Activated CD4-positive, CD25-positive, alpha-beta regulatory T cell treated with anti-CD3 and anti-CD28 coated beads, Interleukin-2, amount 50 U/mL, for 24 hours (primary cell): ENCODE data around the gene P2RY8.
"Not testable (repeated sequence)": the region's sequence is repeated elsewhere in the genome, so short reads cannot be mapped to it uniquely, and the experiment has no call there.

Source experiments
- ATAC-seq, 2 donors: fragments of 150-1000 bp; cut with Tn5 transposase; one replicate each; pipeline ENCODE4 v1.10.0; 2021; ENCODE audit warnings: mild to moderate bottlenecking in 1 of 2, moderate library complexity in 1 of 2

Gene P2RY8

DNA sequence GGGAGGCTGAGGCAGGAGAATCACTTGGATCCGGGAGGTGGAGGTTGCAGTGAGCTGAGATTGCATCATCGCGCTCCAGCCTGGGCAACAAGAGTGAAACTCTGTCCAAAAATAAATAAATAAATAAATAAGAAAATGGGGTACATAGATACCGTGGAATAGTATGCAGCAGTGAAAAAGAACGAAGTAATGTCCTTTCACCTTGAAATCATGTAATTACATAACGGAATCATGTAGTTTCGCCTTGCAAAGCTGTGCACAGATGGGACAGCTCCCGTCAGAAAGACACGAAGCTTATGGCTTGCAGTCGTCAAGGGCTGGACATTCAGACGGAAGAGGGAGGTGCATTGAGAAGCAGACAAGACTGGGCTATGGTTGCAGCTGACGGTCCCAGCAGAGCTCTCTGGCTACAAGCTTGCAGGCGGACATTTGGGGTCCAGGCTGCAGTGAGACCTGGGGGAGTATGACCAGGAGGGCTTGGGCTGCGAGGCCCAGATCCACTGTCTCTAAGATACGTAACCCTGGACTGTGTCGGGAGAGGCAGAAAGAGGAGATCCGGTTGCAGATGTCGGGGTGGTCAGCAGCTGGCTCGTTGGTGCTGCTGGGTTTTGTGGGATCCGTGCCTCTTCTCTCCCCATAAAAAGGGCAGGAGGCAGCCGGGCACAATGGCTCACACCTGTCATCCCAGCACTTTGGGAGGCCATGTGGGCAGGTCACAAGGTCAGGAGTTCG lies 6.2 kb upstream of the P2RY8 start:
- ATAC-seq, result no peak

- ATAC-seq, result not testable (repeated sequence)
Measured at GRCh38 chrX:1539146-1539545, 2.2 kb upstream of the P2RY8 start.

- ATAC-seq, result not testable (repeated sequence)
Measured at GRCh38 chrX:1537716-1538090, 718 bp upstream of the P2RY8 start.

- peak; percentile 1 to 6 for ATAC-seq
Measured at GRCh38 chrX:1536712-1537030, 314 bp downstream of the P2RY8 start.

GRCh38 chrX:1535241-1536041 lies 1.5 kb downstream of the P2RY8 start:
- ATAC-seq, result peak; percentile 8 to 11

DNA sequence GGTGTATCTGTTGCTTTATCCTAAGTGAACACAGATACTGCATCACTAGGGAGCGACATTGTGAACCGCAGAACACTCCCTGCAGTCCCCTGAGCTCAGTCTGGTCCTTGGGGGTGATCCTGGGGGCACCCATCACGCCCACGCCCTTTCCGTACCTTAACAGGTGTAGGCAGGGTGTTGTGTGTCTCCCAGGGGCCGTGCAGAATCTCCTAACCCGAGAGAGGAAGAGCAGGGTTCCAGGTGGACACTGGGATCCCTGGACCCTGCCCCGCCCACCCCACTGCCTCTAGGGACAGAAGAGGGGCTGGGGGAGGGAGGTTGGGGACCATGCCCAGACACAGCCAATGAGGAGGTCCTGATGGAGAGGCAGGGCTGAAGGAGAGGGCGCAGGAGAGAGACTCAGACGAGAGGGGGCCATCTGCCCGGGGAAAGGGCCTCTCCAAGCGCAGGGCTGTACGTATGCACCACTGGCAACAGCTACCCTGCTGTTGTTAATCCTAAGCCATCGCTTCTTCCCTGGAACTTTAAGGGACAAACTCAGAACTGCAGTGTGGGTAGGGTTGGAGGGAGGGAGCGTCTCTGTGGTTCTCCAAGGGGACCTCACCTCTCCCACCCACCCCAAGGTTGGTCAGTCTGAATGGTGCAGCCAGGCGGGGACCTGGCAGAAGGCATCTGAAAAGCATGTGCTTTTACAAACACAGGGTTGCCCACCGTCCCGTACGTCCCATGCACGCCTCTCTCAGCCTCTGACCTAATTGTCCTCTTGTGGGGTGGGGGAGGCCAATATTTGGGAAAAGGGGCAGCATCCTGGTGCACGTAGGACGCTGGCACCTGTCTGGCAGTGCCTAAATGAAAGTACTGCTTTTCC lies 2.5 kb downstream of the P2RY8 start:
- ATAC-seq, result peak; percentile 9

GRCh38 chrX:1533058-1533457 lies 3.9 kb downstream of the P2RY8 start:
- ATAC-seq, result no peak

DNA sequence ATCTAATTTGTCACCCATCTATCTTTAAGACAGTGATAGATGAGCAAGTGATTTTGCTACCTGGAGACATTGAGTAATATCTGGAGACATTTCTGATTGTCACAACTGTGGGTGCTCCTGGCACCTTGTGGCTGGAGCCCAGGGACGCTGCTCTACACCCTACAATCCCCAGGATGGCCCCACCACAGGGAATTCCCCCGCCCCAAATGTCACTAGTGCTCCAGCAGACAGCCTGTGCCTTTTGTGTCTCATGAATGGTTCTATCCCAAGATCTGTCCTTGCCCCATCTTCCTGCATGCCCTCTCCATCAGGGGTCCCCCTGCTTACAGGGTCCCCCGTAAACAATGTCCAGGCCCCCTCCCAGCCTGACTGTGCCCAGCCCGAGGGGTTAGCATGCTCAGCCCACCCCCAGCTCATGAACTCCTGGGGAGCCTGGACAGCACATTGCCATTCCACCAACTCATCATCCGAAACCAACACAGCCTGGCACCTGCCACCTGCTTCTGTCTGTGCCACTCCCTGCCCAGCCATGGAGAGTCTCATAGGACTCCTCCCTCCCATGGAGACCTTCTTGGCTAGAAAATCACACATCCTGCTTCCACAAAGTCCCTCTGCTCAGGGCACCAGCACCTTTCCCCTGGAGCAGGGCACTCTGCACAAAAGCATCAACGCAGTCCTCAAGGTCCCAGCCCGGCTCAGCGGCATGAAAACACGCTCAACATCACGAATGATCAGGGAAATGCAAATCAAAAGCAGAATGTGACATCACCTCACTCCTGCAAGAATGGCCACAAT lies 5.7 kb downstream of the P2RY8 start:
- ATAC-seq, result peak in 1 of 2 donors; percentile 9

DNA sequence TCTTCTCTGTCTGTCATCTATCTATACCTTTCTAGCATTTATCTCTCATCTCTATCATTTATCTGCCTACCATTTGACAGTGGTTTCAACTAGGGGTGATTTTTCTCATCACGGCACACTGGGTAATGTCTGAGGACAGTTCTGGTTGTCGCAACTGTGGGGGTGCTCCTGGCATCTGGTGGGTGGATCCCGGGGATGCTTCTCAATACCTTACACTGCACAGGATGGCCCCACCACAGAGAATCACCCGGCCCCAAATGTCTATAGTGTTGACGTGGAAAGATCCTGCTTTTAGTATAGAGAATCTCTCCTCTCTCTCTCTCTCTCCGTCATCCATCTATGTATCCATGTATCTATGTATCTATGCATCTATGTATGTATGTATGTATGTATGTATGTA lies 7.2 kb downstream of the P2RY8 start:
- no peak for ATAC-seq

GRCh38 chrX:1529328-1529727 lies 7.7 kb downstream of the P2RY8 start:
- no peak for ATAC-seq

GRCh38 chrX:1528884-1529203 lies 8.1 kb downstream of the P2RY8 start:
- ATAC-seq, result no peak

- peak; percentile 81 to 83 for ATAC-seq
Measured at GRCh38 chrX:1528186-1528883, 8.7 kb downstream of the P2RY8 start.

DNA sequence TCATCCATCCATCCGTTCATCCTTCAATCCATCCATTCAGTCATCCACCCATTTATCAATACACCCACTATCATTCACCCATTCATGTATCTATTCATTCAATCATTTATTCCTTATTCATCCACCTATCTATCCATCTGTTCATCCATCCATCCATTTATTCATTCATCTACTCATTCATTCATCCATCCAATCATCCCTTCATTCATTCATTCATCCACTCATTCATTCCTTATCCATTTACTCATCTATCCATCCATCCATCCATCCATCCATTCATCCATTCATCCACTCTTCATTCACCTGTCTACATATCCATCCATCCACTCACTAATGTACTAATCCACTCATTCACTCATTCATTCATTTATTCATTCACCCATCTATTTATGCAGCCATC lies 9.5 kb downstream of the P2RY8 start:
- no peak for ATAC-seq

- no peak for ATAC-seq
Measured at GRCh38 chrX:1526565-1526964, 10.4 kb downstream of the P2RY8 start.

DNA sequence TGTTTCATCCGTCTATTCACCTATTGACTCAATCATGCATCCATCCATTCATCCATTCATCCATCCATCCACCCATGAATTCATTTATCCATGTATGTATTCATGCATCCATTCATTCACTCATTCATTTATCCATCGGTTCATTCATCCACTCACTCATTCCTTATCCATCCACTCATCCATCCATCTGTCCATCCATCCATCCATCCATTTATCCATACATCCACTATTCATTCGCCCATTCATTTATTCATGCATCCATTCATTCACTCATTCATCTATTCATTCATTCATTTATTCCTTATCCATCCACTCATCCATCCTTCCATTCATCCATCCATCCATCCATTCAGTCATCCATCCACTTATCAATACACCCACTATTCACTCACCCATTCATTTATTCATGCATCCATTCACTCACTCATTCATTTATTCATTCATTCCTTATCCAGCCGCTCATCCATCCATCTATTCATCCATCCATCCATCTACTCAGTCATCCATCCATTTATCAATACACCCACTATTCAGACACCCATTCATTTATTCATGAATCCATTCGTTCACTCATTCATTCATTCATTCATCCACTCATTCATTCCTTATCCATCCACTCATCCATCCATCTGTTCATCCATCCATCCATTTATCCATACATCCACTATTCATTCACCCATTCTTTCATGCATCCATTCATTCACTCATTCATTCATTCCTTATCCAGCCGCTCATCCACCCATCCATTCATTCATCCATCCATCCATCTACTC lies 11.2 kb downstream of the P2RY8 start:
- ATAC-seq, result no peak

GRCh38 chrX:1524874-1525582 lies 12.0 kb downstream of the P2RY8 start:
- no peak for ATAC-seq

DNA sequence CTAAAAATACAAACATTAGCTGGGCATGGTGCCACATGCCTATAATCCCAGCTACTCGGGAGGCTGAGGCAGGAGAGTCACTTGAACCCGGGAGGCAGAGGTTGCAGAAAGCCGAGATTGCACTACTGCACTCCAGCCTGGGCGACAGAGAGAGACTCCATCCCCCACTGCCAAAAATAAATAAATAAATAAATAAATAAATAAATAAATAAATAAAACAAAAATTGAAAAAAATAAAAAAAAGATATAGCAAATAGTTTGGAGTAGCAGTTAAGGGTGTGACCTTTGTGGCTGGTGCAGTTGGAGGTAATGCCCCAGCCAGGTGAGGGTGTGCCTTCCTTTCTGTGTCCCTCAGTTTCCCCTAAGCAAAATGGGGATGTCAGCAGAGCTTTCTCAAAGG lies 14.1 kb downstream of the P2RY8 start:
- ATAC-seq, result not testable (repeated sequence)

DNA sequence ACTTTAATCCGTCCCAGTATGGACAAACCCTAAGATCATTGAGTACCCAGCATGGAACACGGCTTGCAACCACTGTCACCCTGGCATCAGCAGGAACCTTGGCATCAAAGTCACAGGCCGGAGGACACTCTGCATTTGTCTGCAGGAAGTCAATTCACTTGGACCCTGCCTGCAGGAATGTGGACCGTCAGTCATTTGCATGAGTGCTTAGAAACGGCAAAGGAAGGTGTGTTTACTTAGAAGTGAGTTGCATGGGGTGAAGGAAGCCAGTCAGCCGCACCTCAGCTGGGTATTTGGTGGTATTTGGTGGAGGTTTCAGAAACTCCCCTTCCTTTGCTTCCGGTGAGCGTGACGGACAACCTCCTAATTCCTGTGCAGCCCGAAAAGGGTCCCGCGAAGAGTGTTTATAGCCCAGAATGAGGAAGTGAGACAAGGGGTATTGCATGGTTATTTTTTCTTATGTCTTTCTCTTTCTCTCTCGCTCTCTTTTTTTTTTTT lies 15.5 kb downstream of the P2RY8 start:
- ATAC-seq, result peak; percentile 82 to 90

GRCh38 chrX:1520350-1520749 lies 16.6 kb downstream of the P2RY8 start:
- ATAC-seq, result no peak

- ATAC-seq, result no peak
Measured at GRCh38 chrX:1519022-1519497, 17.9 kb downstream of the P2RY8 start.
